Right ventricle myocardium superior (tissue), 1 donor: ENCODE data around the gene PTS. TPM values are rescaled to one million over a fixed set of nuclear protein-coding genes. Genes with fewer than 3 reads are reported as not detected.

Source experiments
- ATAC-seq: fragments of 200-7000 bp; cut with Tn5 transposase; one replicate; pipeline ENCODE4 v1.9.1; 2020; ENCODE audit warnings: mild to moderate bottlenecking; ENCODE audit not compliant: poor library complexity
- DNase-seq: peaks from one replicate; pipeline ENCODE4 v3.0.0-alpha.2; 2020
- intact Hi-C: fragments of 100-400 bp; cut with DNase I; formaldehyde crosslinking; loops from one replicate; pipeline ENCODE4 v1.11.2; 2022
- total RNA-seq: library from RNA; stranded (reverse); fragmentation: NEBNext Ultra II Directional; extraction: Animal tissue kit (Norgen Biotek cat#: 25700); gene quantifications from one replicate; pipeline ENCODE4 v1.2.1, GENCODE V29; 2021
- donor health status: DM: no; HTN: yes; CAD: no; lungs with severe emphysema.

The PTS gene
- total RNA-seq, 1 donor from 2014 or later, result 28.7 TPM

GRCh38 chr11:112247201-112247600 lies 21.0 kb downstream of the PTS start:
- no peak for DNase-seq
- intact Hi-C loops, result no loop called here
- ATAC-seq, result no peak

DNA sequence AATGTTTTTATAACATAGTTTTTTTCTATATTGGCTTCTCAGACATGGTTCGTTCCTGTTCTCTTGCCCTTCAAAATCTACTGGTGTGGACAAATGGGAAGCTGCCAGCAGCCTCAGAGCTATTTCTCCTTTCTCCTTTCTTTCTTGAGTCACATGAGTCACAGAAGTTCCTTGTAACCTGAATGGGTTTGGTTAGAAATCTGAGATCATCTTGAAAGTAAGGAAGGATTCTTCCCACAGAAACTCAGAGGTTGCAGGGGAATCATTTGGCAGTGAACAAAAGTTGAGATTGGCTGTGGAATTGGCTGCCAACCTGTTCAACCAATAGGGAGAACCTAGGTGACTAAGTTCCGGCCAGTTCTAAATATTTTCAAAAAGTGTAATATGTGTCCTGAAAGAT lies 22.0 kb downstream of the PTS start:
- no peak for ATAC-seq
- intact Hi-C loops, result no loop called here
- no peak for DNase-seq

DNA sequence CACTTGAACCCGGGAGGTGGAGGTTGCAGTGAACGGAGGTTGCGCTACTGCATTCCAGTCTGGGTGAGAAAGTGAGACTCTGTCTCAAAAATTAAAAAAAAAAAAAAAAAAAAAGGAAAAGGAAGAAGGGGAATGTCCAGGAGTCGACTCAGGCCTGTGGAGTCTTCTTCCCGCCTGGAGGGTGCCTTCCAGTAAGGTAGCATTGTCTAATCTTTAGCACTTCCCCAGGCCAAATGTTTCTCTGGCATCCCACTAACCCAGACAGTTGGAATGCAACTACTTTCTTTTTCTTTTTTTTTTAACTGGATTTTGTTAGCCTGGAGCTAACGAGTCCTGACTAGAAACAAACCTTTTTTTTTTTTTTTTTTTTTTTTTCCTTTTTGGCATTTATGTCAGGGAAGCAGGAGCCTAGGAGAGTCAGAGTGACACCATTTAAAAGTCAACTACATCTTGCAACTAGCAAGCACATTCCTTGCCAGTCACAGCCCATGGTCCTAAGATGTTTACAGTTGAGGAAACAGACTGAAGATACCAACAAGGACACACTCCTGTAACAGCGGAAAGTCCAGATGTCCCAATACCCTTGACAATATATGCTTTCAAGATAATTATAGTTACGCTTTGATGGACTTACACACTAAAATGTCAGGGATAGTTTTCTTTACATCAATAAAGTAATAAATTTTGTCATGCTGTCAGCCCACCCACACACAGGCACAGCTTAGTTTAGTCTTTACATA lies 23.8 kb downstream of the PTS start:
- ATAC-seq (no peak), DNase-seq (no peak)
- intact Hi-C loops, result no loop called here

DNA sequence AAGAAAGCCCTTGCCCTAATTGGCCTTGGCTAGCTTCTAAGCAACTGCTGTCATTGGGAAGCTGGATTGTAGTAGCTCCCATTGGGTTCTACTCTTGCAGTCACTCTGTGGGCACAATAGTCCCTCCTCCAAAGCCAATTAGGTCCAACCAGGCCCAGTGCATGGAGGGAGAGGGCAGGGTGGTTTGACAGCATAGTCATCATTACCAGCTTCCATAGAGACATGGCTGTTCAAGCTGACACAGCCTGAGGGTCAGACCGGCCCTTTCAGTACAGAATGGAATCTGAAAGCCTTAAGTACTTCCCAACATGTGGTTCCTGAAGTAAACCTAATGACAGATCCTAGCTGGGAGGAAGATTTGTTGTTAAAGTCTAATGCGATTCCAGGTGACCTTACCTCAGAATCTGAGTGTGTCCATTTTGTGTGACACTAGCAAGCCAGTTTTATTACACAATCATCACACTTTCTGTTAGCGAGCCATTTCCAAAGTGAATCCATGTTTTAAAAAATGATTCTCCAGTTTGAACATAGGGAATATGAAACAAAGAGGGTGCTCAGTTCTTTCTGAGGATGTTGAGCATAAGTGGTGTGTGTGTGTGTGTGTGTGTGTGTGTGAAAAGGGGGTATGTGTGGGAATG lies 27.5 kb downstream of the PTS start:
- intact Hi-C loops, result no loop called here
- DNase-seq (no peak), ATAC-seq (no peak)

DNA sequence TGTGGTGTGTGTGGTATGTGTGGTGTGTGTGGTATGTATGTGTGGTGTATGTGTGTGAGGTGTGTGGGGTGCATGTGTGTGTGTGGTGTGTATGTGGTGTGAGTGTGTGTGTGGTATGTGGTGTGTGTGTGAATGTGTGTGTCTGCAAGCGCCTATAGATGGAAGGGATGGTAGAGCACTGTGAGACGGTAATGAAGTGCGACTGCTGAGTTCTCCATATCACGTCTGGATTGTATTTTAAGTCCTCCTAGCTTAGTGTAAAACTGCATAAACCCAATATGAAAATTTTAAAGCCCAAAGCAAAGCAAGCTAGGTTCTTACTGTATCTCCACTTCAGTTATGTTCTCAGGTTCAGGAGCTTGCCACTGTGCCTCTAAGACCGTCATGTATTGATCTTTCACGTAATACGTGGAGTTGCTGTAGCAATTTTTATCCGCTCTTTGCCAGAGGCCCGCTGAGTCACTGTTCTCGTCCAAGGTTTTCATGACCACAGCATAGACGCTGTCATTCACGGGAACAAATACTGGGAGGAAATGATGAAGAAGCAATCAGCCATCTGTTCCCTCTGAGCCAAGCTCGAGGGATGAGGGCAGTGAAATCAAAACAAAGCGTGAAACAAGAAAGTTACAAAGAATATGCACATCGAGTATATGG lies 29.0 kb downstream of the PTS start:
- ATAC-seq, result peak; percentile 34
- no peak for DNase-seq
- intact Hi-C loops, result no loop called here

- no peak for DNase-seq
- intact Hi-C loops, result no loop called here
- no peak for ATAC-seq
These were observed 34.3 kb downstream of the PTS start, which contains the start of gene PLET1 for GRCh38 chr11:112260490-112260889. PLET1 (minus strand) TSS chr11:112260860; CDS start chr11:112260589, 271 bp downstream.

DNA sequence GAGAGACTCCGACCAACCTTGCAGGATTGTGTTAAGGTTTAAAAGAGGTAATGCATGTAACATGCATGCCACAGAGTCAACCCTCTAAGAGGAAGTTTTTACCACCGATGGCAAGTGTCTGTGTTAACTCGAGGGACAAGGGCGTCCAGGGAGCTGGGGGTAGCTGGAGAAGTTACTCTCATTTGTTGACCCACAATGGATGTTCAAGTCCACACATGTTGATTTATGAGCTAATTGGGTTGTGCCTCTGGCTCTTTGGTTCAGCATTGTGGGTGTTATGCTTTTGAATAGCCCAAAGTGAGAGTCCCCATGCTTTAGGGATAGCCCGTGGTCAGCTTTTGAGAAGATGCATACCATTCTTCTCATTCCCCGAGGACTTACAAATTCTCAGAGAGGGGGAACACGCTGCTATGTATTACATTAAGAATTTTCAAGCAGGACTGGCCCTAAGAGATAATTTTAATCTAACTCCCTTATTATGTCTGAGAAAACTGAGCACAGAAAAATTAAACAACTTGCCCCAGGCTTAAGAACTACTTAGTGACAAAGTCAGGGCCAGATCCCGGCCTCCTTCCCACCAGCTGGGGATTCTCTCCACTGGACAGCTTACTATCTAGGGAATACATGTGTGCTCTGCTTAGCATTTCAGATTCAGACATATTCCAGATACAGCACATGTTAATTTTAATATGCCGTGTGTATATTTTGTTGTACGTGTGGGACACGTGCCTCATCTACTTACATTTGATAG lies 39.6 kb downstream of the PTS start:
- intact Hi-C loops, result no loop called here
- no peak for DNase-seq
- ATAC-seq, result peak; percentile 73

DNA sequence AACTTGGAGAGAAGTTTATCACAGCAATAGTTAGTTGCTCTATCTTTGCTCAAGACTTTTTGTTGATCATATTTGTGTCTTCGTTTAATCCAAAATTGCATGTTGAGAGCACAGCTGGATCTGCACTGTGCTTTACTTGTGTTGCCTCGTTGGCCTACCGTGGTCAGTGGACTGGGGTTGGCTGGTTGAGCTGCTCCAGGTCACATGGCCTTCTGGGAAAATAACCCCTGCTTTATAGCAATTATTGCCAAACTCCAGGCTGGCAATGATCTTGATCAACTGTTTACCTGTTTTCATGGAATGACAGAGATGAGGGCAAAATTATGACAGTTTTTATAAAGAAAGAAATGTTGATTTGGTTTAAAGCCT lies 40.2 kb downstream of the PTS start:
- ATAC-seq (peak; percentile 52), DNase-seq (no peak)
- intact Hi-C loops, result no loop called here

DNA sequence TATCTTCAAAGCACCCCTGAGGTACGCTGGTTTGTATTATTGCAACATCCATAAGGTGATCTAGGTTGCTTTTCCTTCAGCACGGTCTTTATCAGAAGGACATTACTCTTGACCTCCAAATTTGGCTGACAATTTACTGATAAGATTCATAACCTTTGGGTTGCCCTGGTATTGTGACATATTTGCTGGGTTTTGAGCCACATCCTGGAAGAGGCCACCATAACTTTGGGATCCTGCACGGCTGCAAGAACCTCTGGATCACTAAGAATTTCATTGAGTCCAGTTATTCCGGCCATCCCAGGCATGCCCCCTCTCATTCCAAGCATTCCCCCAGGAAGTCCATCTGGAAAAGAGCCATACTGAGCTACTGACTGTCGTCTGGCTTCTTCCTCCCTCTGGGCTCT lies 41.0 kb downstream of the PTS start:
- intact Hi-C loops, result no loop called here
- DNase-seq (no peak), ATAC-seq (no peak)

DNA sequence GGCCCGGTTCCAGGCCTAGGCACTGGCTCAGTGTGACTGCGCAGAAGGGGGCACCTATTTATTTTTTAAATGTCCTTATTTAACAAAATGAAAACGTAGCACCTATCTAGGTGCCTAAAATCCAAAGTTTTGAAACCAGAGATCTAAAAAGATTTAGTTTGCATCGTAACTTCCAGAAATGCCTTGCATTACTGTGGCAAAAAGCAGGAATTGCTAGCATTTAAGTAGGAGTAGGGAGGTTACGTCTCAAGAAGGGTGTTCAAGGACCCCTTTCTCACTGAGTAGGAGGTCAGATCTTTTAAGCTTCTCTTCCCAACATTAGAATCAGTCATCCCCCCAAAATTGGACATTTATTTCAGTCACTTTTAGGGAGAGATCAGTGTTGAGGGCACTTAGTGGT lies 42.2 kb downstream of the PTS start:
- intact Hi-C loops, result no loop called here
- no peak for ATAC-seq
- no peak for DNase-seq

GRCh38 chr11:112269139-112269538 lies 42.9 kb downstream of the PTS start:
- DNase-seq, result no peak
- ATAC-seq, result no peak
- intact Hi-C loops, result no loop called here

- no peak for ATAC-seq
- intact Hi-C loops, result no loop called here
- no peak for DNase-seq
These were observed 44.4 kb downstream of the PTS start for GRCh38 chr11:112270551-112271180.

- no peak for DNase-seq
- ATAC-seq, result no peak
- intact Hi-C loops, result no loop called here
These were observed 45.0 kb downstream of the PTS start for GRCh38 chr11:112271242-112271641.

DNA sequence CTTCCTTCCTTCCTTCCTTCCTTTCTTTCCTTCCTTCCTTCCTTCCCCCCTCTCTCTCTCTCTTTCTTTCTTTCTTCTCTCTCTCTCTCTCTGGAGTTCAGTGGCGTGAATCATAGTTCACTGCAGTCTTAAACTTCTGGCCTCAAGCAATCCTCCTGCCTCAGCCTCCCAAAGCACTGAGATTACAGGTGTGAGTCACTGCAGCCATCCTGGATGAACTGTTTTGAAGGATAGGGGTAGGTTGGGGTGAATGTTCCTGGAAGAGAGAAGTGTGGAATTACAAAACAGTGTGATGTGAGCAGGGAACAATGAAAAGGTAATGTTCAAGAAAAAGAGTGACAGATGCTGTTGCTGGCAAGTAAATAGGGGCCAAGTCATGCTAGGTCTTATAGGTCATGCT lies 46.8 kb downstream of the PTS start:
- ATAC-seq (no peak), DNase-seq (no peak)
- intact Hi-C loops, result no loop called here

- no peak for ATAC-seq
- no peak for DNase-seq
- intact Hi-C loops, result no loop called here
These were observed 48.0 kb downstream of the PTS start for GRCh38 chr11:112274007-112274783.

GRCh38 chr11:112277029-112277428 lies 50.8 kb downstream of the PTS start:
- DNase-seq (no peak), ATAC-seq (no peak)
- intact Hi-C loops, result no loop called here

DNA sequence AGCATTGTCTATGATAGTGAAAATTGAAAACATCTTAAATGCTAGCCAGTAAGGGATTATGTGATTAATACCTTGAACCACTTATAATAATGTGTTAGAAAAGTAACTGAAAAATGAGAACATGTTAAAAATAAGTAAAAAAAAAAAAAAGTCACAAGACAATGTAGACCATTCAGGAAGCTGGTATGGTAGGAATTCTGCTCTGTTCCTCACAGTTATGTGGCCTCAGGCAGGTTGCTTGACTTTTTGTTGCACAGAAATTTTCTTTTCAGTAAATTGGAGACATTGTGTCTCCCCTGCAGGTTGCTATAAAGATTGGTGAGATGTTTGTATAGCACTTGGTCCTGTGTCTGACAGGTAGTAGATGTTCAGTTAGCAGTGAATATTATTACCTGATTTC lies 51.7 kb downstream of the PTS start:
- DNase-seq, result no peak
- intact Hi-C loops, result no loop called here
- ATAC-seq, result no peak

DNA sequence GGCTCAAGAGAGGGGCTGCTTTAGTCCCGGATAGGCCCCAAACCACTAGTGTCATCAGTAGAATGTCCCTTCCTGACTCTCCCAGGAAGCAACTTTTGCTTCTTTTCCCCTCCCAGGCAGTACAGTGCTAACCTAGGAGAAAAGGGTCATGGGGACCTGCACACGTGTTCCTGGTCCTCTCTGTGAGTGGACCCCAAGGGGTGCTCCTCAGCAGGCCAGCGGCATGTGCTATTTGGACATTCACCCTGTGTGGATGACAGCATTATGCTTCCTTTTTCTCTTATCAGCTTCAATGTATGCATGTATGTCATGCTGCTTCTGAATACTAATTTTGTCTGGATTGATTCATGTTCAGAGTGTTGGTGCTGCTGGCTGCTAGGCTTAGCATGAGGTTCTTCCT lies 52.6 kb downstream of the PTS start:
- DNase-seq, result no peak
- no peak for ATAC-seq
- intact Hi-C loops, result no loop called here
